ENCODE data around the gene STAT6.

Gene STAT6

DNA sequence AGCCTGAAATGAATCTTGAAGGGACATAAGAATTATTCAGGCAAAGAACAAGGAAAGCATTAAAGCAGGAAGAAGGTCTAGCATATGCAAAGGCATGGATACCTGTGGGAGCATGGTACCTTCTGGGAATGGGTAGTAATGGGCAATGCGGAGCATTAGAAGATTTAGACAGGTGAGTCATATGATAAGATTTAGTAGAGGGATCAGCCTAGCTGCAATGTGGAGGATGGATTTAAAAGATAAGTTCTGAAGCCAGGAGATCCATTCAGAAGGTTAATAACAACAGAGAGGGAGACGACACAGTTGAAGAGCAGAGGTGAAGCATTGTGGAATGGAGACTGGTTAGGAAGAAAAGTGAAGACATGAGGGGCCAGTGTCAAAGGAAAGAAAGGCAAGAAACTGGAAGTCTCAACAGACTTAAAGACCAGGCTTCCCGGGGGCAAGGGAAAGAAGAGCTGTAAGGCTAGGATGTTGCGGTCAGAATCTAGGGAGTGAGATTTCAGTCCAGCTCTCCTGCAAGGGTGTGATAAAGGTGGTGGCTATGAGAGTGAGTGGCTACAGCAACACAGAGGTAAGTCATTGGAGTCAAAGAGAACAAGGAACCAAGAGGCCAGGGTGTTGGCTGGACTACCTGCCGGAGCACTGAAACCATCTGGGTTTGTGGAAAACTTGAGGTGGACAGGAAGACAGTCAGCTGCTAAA is 5.6 kb upstream of the STAT6 start:
- H3K27me3 ChIP-seq (ENCODE audit: low read length), result no peaks in the 10 kb centered on the region
- H3K4me2 ChIP-seq (ENCODE audit: low read depth, low read length, poor library complexity, severe bottlenecking), result no peak overlapping the region
- no peaks in the 10 kb centered on the region for H3K9me3 ChIP-seq (ENCODE audit: insufficient read depth, low read length)
- no peak overlapping the region for H3K4me3 ChIP-seq (ENCODE audit: insufficient read depth, low read length, poor library complexity, severe bottlenecking)
- H4K20me1 ChIP-seq (ENCODE audit: low read depth, low read length), result no peaks in the 10 kb centered on the region
- no peak overlapping the region for H2AFZ ChIP-seq (ENCODE audit: low read depth, low read length, severe bottlenecking)
- H3K36me3 ChIP-seq (ENCODE audit: low read length), result no peaks in the 10 kb centered on the region
- no peaks in the 10 kb centered on the region for H3F3A ChIP-seq (ENCODE audit: insufficient read depth)
- H3K9me2 ChIP-seq (replicated peaks; ENCODE audit: insufficient read depth, low read length), result no peaks in the 10 kb centered on the region
- H3K27ac ChIP-seq (ENCODE audit: low read depth, low read length), result no peak overlapping the region
- no peak overlapping the region for H3K9ac ChIP-seq (ENCODE audit: low read length)
- H3K79me2 ChIP-seq (ENCODE audit: insufficient read depth, low read length), result no peaks in the 10 kb centered on the region
- TF ChIP-seq EZH2phosphoT487 (conservative IDR thresholded peaks at IDR 0.05; ENCODE audit: low read length), result no peak
- TF ChIP-seq, protein P1, sequence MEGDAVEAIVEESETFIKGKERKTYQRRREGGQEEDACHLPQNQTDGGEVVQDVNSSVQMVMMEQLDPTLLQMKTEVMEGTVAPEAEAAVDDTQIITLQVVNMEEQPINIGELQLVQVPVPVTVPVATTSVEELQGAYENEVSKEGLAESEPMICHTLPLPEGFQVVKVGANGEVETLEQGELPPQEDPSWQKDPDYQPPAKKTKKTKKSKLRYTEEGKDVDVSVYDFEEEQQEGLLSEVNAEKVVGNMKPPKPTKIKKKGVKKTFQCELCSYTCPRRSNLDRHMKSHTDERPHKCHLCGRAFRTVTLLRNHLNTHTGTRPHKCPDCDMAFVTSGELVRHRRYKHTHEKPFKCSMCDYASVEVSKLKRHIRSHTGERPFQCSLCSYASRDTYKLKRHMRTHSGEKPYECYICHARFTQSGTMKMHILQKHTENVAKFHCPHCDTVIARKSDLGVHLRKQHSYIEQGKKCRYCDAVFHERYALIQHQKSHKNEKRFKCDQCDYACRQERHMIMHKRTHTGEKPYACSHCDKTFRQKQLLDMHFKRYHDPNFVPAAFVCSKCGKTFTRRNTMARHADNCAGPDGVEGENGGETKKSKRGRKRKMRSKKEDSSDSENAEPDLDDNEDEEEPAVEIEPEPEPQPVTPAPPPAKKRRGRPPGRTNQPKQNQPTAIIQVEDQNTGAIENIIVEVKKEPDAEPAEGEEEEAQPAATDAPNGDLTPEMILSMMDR (IDR thresholded peaks at IDR 0.05; ENCODE audit: insufficient read depth, low read length, poor library complexity, severe bottlenecking), result no peak

DNA sequence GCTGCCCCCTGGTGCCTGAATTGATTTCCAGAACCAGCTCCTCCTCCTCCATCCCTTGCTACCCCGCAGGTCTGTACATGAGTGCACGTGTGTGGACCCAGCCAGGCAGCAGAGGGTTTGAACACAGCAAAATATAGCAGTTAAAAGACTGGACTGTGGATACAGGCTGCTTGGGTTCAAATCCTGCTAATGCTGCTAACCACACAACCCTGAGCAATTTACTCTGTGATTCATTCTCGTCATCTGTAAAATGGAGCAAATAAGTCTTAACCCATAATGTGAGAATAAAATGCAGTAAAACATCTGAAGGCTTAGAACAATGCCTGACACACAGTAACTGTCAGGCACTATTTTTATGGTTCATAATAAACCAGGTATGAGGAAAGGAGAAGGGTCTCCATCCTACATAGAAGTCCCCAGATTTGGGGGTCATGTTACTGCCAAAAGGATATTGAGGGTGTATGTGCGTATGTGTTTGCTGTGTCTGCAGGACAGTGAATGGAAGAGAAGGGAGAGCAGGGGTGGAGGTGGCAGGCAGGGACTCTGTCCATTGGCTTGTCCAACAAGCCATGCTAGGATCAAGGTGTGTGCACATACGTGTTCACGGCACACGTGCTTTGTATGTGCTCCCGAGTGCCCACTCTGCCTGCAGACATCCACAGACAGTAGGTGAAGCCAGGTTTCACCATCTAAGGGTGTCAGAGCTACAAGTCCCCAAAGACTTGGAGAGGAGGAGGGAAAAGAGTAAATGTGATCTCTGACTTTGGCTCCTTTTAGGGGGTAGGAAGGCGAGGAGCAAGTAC is 1.5 kb upstream of the STAT6 start:
- Histone ChIP-seq H3K9ac (ENCODE audit: low read length) (peak overlapping the region; percentile 95; the same call in 1 of the 2 replicates), H3K27ac (ENCODE audit: low read depth, low read length) (no peak overlapping the region; the same call in 1 of the 2 replicates), H3K36me3 (ENCODE audit: low read length) (0 out of 2 replicates have a peak, but pooled peaks cover 2% of the 10 kb centered on the region), H2AFZ (ENCODE audit: low read depth, low read length, severe bottlenecking) (no peak overlapping the region), H3F3A (ENCODE audit: insufficient read depth) (0 out of 2 replicates have a peak, but pooled peaks cover 3% of the 10 kb centered on the region), H4K20me1 (ENCODE audit: low read depth, low read length) (no peaks in the 10 kb centered on the region), H3K9me3 (ENCODE audit: insufficient read depth, low read length) (no peaks in the 10 kb centered on the region), H3K79me2 (ENCODE audit: insufficient read depth, low read length) (peaks cover 31% of the 10 kb centered on the region), H3K4me3 (ENCODE audit: insufficient read depth, low read length, poor library complexity, severe bottlenecking) (no peak overlapping the region), H3K4me2 (ENCODE audit: low read depth, low read length, poor library complexity, severe bottlenecking) (peak overlapping the region; percentile 93), H3K9me2 (replicated peaks; ENCODE audit: insufficient read depth, low read length) (no peaks in the 10 kb centered on the region), H3K27me3 (ENCODE audit: low read length) (no peaks in the 10 kb centered on the region)
- TF ChIP-seq EZH2phosphoT487 (conservative IDR thresholded peaks at IDR 0.05; ENCODE audit: low read length), result no peak
- TF ChIP-seq, protein P1 (IDR thresholded peaks at IDR 0.05; ENCODE audit: insufficient read depth, low read length, poor library complexity, severe bottlenecking), result peak; percentile 76

DNA sequence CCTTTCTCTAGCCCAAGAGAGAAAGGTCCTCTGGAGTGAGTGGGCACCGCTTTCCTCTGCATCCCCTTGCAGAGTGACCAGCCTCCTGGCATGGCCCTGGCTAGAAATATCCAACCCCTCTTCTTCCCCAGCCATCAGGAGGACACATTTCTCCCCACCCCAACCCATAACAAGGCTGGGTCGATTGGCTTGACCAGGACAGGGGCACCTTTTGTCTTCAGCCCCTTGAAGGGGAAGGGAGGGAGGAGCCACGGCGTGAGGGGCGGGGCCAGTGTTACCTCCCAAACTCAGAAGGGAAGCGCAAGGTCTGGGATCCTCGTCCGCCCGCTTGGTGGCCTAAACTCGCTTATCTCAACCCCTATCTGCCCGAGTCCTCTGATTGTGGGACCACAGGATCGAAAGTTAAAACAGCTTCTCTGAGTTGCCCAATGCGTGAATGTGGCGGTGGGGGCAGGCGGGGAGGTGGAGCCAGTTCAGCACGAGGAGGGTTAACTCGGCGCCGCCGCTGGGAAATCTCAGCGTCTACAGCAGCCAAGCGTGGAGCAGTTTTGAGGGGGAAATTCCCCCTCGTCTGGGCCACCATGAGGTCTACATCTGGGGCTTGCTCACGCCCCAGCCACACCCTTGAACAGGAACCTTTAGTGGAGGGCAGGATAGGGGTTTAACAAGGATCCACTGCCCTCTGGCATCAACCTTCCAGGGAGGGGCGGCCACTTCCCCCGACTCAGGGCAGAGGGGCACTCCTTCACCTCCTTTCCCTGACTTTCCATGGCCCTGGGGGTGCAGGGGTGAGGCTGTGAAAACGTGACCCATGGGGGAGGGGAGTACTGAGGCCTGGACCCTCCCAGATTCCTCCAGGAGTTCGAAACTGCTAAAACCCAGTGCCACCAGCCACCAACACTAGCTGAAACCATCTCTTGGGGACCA is 795 bp downstream of the STAT6 start:
- Histone ChIP-seq H3K9me2 (replicated peaks; ENCODE audit: insufficient read depth, low read length) (no peaks in the 10 kb centered on the region), H2AFZ (ENCODE audit: low read depth, low read length, severe bottlenecking) (peak overlapping the region; percentile 2), H3K79me2 (ENCODE audit: insufficient read depth, low read length) (peaks cover 37% of the 10 kb centered on the region), H3K9me3 (ENCODE audit: insufficient read depth, low read length) (no peaks in the 10 kb centered on the region), H3K27ac (ENCODE audit: low read depth, low read length) (peak overlapping the region; percentile 91), H3F3A (ENCODE audit: insufficient read depth) (0 out of 2 replicates have a peak, but pooled peaks cover 3% of the 10 kb centered on the region), H3K27me3 (ENCODE audit: low read length) (no peaks in the 10 kb centered on the region), H3K4me3 (ENCODE audit: insufficient read depth, low read length, poor library complexity, severe bottlenecking) (peak overlapping the region; percentile 78), H3K9ac (ENCODE audit: low read length) (peak overlapping the region; percentile 95), H4K20me1 (ENCODE audit: low read depth, low read length) (no peaks in the 10 kb centered on the region), H3K36me3 (ENCODE audit: low read length) (0 out of 2 replicates have a peak, but pooled peaks cover 2% of the 10 kb centered on the region), H3K4me2 (ENCODE audit: low read depth, low read length, poor library complexity, severe bottlenecking) (peak overlapping the region; percentile 93)
- TF ChIP-seq, protein P1 (IDR thresholded peaks at IDR 0.05; ENCODE audit: insufficient read depth, low read length, poor library complexity, severe bottlenecking), result no peak
- no peak for TF ChIP-seq EZH2phosphoT487 (conservative IDR thresholded peaks at IDR 0.05; ENCODE audit: low read length)

All from SU-DHL-6 (cell line).